ENCODE data around the gene ANAPC7.
"Not testable (repeated sequence)": the region's sequence is repeated elsewhere in the genome, so short reads cannot be mapped to it uniquely, and the experiment has no call there.

The ANAPC7 gene

DNA sequence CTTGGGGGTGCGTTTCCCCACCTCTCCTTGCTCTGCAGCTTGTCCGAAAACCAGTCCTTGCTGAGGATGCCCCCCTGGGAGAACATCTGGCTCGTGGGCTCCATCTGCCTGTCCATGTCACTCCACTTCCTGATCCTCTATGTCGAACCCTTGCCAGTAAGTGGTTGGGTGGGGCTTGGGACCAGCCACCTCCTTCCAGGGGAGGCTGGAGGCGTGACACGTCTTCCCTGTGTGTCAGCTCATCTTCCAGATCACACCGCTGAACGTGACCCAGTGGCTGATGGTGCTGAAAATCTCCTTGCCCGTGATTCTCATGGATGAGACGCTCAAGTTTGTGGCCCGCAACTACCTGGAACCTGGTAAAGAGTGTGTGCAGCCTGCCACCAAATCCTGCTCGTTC lies 57.5 kb downstream of the ANAPC7 start:
- no peak for DNase-seq

DNA sequence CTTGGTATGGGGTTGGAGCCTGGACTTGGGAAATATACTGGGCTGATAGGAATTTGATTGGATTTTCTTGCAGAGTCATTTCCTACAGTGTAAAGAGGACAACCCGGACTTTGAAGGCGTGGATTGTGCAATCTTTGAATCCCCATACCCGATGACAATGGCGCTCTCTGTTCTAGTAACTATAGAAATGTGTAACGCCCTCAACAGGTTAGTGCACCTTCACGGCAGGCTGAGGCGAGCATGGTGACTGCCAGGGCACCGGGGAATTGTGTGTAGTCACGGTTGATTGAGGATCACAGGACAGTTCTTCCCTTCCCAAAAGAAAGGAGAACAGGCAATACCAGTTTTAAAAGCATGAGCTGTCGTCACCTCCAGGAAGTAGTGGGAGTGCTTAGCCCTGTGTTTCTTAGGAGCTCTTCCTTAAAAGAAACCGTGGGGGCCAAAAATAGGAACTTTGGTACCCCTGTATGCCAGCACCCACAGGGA lies 58.3 kb downstream of the ANAPC7 start:
- no peak for DNase-seq

DNA sequence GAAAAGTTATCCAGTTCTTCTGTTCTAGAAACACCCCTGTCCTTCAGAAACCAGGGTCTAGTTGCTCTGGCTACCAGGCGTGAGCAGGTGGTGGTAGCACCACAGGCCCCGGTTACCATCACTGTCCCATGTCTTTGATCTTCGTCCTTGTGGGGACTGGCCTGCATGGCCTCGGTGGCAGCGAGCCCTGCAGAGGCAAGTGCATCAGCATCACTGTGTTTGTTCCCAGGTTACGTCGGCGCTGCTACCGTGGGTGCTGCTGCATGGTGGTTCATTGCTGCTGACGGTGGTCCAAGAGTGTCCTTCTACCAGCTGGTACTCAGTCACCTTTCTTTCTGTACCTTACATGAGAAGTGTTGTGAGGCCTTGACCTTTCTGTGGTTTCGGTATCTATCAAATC lies 58.9 kb downstream of the ANAPC7 start:
- no peak for DNase-seq

DNA sequence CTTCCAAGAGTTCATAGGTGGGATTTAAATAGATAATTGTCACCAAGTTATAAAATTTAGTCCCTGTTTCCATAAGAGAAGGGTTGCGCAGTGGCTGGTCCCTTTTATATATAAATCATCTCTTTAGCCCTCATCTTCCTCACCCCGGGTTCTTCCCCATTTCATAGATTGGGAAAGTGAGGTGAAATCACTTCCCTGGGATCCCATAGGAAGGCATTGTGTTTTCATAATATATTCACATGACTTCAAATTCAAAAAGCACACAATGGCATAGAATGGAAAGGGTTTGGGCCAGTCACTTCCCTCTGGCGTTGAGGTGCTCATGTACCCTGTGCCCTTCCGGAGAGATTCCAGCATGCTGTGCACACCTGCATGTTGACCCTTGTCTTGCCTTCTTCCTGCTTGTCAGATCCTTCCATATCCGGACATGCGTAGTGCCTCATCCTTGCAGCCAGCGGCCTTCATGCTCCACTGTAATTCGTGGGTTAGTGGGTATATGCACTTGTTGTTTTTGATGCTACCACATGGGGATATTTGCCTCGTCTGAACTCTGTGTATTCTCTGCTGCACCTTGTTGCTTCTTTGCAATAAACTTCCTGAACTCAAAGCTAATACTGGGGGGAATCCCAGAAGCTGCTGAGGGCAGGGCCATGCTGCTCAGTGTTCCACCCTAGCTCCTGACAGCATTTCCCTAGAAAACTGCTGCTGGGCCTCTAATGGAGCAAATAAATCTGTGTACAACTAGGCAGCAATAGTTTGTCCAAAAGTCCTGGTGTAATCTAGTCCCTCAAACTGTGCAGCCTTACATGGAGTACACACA lies 59.6 kb downstream of the ANAPC7 start:
- no peak for DNase-seq

DNA sequence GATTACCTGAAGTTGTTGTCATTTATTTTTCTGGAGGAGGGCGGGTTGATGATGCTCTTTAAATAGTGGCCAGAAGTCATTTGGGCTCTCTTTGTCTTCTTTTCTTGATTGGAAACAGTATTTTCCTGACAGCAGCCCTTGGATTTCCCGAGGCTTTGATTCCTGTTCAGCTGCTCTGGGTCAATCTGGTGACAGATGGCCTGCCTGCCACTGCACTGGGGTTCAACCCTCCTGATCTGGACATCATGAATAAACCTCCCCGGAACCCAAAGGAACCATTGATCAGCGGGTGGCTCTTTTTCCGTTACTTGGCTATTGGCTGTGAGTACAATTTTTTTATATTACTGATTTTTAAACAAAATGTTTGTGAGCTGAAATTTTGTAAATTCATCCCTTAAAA lies 60.4 kb downstream of the ANAPC7 start:
- no peak for DNase-seq

DNA sequence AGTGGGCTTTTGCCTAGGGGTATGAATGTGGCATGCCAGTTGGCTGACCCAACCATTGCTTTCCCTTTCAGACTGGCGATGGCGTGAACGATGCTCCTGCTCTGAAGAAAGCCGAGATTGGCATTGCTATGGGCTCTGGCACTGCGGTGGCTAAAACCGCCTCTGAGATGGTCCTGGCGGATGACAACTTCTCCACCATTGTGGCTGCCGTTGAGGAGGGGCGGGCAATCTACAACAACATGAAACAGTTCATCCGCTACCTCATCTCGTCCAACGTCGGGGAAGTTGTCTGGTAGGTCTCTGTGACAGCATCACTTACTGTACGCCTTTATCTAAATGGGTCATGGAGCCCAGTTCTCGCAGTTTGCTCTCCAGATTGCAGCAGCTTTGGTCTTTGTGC lies 61.4 kb downstream of the ANAPC7 start:
- DNase-seq, result no peak

DNA sequence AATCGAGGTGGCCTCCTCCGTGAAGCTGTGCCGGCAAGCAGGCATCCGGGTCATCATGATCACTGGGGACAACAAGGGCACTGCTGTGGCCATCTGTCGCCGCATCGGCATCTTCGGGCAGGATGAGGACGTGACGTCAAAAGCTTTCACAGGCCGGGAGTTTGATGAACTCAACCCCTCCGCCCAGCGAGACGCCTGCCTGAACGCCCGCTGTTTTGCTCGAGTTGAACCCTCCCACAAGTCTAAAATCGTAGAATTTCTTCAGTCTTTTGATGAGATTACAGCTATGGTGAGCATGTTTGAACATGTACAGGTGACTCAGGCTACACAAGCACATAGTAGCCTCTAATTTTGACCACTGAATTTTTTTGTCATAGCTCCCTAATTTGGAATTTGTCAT lies 62.8 kb downstream of the ANAPC7 start:
- no peak for DNase-seq

DNA sequence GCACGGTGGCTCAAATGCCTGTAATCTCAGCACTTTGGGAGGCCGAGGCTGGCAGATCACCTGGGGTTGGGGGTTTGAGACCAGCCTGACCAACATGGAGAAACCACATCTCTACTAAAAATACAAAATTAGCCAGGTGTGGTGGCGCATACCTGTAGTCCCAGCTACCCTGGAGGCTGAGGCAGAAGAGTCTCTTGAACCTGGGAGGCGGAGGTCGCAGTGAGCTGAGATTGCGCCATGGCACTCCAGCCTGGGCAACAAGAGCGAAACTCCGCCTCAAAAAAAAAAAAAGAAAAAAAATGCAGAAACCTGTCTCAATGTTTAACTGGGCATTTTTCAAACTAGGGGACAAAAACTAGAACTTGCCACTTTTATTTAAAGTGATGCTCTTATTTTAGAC lies 63.2 kb downstream of the ANAPC7 start:
- DNase-seq, result not testable (repeated sequence)

DNA sequence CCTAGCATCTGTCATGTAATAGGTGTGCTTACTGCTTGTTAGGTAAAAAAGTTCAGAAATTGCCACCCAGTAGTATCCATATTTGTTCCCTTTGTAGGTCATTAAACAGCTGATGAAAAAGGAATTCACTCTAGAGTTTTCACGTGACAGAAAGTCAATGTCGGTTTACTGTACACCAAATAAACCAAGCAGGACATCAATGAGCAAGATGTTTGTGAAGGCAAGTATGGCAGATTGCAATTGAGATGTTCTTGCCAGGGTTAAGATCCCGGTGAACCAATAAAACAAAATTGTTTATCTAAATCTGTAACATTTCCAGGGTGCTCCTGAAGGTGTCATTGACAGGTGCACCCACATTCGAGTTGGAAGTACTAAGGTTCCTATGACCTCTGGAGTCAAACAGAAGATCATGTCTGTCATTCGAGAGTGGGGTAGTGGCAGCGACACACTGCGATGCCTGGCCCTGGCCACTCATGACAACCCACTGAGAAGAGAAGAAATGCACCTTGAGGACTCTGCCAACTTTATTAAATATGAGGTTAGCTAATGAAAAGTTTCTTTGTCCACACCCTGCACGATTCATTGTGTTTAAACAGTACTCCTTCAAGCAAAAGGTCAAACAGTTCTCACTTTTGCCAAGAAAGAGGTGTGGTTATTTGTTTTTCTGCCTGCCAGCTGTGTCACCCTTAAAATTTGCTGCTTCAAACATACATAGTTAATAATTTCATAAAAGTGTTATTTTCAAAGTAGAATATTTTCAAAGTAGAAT lies 64.1 kb downstream of the ANAPC7 start:
- no peak for DNase-seq

DNA sequence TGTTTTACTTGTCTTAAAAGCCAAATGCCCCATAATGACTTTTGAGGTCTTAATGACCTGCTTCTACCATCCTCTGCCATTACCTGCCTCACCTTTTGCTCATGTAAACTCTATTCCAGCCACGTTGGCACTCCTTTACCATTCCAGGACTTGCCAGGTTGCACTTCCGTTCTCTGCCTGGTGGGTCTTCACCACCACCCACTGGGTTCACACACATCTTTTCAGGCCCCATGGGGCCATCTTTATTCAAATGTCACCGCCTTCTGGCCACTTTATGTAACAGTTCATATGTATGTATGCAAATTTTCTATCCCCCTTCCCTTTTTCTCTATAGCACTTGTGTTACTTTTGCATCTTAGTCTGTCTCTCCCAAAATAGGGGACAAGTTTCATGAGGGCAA lies 64.8 kb downstream of the ANAPC7 start:
- peak; percentile 33 for DNase-seq

DNA sequence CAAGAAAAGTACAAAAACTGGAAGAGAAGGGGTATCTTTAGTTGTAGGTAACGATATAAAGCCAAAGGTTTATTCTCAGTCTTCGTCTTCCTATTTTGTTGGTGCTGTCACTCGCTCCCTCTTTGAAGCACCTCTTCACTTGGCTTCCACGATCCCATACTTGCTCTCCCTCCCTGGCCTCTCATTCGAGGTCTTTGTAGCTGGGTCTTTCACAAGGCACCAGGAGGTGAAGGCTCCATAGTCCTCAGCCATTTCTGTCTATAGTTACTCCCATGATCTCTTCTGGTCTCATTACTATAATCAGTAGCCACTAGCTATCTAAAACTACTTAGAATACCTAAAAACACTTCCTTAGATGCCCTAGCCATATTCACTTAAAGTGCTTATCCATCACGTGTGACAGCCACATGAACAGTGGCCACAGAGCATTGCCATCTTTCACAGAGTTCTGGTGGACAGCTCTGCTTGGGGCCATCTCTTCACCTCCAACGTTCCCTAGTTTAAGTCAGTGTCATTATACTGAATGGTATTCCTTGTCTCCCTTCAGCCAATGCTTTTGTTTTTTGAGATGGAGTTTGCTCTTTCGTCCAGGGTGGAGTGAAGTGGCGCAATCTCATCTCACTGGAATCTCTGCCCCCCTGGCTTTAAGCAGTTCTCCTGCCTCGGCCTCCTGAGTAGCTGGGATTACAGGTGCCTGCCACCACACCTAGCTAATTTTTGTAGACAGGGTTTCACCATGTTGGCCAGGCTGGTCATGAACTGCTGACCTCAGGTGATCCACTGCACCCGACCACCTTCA lies 65.4 kb downstream of the ANAPC7 start:
- no peak for DNase-seq

DNA sequence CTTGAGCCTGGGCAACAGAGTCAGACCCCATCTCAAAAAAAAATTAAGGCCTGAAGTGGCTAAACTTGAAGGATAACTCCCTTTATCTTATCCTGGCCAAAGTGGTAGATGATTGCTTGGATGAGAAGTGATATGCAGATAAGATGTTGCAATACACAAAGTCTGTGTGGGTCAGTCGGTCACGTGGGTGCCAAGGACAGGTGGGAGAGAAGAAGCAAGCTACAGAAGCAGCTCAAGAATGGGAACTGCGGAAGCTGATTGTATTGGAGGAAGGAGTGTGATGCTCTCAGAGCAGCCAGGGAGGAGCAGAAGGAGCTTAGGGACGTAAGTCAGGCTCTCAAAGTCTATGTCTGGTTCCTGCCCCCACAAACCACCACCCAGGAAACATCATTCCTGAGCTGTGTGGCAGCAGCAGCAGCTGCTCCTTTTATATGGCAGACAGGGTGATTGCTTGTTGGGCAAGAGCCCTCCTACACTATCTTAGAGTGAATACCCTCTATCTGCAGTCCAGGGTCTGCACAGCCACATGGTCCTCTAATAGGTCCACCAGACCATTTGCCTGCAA lies 67.9 kb downstream of the ANAPC7 start:
- DNase-seq, result no peak

DNA sequence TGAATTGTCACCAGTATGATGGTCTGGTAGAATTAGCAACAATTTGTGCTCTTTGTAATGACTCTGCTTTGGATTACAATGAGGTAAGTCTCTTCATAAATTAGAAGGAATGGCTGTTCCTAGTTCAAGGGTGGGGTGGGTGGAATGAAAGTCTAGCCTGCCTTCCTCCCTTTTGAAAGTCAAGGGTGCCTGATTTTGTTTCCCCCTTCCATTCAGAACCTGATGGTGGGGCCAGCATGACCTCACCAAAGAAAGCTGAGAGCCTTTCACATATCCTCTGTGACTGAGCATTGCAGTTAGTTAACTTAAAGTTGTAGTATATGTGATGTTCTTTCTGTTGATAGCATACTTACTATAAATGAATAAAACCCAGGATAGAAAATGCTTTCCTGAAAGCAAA lies 70.3 kb downstream of the ANAPC7 start:
- DNase-seq, result no peak

DNA sequence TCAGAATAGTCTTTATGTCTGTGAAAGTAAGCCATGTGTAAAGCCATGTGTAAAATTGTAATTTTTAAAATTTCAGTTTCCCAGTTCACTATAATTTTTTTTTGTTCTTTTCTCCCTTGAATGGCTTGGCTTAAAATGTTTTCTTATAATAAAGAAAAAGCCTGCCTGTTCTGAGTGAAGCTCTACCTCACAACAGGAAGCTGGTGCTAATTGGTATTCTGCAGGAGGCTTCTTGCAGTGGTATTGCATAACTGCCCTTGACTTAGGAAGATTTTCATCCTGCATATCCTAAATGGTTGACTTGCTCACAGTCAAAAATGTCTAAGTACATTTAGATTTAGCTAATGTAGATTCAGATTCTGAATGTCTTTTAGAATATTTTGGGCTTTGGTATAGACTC lies 73.0 kb downstream of the ANAPC7 start:
- DNase-seq, result no peak

DNA sequence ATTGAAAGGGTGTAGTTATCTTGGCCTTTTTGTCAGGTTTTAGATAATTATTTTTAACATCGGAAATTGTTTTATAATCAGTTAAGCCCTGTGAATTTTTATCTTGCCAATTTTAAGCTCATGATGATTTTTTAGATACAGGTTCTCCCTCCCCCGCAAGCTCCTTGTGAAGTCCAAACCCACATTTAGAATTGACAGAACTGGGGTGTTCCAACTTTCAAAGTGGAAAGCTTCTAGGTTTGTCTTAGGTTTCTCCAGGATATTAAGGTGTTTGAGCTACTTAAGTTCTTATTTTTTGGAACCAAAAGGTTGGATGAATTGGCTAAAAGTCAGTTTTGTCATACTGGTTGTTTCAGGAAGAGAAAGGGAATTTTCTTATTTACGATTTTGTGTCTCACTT lies 73.4 kb downstream of the ANAPC7 start:
- no peak for DNase-seq

DNA sequence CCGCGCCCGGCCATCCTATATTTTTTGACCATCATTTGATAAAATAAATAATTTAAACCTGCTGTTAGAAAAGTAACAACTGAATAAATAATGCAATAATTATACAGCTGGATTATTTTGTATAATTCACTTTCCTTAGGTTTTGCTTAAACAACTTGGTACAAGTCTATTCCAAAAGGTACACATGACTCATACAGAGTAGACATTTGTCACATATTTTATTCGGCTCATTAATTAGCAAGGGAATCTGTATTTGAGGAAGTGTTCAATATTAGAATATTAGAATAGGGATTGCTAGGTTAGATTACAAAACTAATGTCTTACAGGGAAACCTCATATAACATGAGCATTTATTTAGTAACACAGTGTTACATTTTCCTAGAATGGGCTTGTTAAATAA lies 73.8 kb downstream of the ANAPC7 start:
- no peak for DNase-seq
